Measurements from ENCODE around the gene SLC16A12. TPM values are rescaled to one million over a fixed set of nuclear protein-coding genes. Genes with fewer than 3 reads are reported as not detected.

The SLC16A12 gene
- total RNA-seq, 1 experiment from 2014 or later = 10.9 TPM

DNA sequence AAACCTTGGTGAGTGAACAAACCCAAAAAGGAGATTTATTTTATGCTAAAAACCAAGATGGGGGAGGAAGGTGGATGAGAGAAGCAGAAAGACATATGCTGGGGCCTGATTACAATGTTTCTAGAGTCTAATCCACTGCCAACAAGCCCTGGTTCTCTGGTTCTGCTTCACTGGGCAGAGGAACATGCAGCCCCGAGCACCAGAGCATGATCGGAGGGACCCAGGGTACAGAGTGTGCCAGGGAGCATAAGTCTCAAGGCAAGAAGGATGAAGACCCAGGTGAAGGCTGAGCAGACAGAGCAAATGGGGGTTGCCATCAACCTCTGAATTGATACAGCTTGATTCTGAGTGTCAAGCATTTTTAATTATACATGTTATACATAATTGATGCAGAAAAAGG lies 30.7 kb downstream of the SLC16A12 start (continued):
- TF ChIP-seq, protein P1, sequence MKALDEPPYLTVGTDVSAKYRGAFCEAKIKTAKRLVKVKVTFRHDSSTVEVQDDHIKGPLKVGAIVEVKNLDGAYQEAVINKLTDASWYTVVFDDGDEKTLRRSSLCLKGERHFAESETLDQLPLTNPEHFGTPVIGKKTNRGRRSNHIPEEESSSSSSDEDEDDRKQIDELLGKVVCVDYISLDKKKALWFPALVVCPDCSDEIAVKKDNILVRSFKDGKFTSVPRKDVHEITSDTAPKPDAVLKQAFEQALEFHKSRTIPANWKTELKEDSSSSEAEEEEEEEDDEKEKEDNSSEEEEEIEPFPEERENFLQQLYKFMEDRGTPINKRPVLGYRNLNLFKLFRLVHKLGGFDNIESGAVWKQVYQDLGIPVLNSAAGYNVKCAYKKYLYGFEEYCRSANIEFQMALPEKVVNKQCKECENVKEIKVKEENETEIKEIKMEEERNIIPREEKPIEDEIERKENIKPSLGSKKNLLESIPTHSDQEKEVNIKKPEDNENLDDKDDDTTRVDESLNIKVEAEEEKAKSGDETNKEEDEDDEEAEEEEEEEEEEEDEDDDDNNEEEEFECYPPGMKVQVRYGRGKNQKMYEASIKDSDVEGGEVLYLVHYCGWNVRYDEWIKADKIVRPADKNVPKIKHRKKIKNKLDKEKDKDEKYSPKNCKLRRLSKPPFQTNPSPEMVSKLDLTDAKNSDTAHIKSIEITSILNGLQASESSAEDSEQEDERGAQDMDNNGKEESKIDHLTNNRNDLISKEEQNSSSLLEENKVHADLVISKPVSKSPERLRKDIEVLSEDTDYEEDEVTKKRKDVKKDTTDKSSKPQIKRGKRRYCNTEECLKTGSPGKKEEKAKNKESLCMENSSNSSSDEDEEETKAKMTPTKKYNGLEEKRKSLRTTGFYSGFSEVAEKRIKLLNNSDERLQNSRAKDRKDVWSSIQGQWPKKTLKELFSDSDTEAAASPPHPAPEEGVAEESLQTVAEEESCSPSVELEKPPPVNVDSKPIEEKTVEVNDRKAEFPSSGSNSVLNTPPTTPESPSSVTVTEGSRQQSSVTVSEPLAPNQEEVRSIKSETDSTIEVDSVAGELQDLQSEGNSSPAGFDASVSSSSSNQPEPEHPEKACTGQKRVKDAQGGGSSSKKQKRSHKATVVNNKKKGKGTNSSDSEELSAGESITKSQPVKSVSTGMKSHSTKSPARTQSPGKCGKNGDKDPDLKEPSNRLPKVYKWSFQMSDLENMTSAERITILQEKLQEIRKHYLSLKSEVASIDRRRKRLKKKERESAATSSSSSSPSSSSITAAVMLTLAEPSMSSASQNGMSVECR (CRISPR knock-in tag; IDR thresholded peaks at IDR 0.05; ENCODE audit: borderline replicate concordance) = no peak
- no peak for TF ChIP-seq ZBTB21 (CRISPR knock-in tag; IDR thresholded peaks at IDR 0.05; ENCODE audit: borderline replicate concordance)
- TF ChIP-seq TCF7 (CRISPR knock-in tag; IDR thresholded peaks at IDR 0.05; ENCODE audit: low read depth) = no peak
- TF ChIP-seq, protein P2, sequence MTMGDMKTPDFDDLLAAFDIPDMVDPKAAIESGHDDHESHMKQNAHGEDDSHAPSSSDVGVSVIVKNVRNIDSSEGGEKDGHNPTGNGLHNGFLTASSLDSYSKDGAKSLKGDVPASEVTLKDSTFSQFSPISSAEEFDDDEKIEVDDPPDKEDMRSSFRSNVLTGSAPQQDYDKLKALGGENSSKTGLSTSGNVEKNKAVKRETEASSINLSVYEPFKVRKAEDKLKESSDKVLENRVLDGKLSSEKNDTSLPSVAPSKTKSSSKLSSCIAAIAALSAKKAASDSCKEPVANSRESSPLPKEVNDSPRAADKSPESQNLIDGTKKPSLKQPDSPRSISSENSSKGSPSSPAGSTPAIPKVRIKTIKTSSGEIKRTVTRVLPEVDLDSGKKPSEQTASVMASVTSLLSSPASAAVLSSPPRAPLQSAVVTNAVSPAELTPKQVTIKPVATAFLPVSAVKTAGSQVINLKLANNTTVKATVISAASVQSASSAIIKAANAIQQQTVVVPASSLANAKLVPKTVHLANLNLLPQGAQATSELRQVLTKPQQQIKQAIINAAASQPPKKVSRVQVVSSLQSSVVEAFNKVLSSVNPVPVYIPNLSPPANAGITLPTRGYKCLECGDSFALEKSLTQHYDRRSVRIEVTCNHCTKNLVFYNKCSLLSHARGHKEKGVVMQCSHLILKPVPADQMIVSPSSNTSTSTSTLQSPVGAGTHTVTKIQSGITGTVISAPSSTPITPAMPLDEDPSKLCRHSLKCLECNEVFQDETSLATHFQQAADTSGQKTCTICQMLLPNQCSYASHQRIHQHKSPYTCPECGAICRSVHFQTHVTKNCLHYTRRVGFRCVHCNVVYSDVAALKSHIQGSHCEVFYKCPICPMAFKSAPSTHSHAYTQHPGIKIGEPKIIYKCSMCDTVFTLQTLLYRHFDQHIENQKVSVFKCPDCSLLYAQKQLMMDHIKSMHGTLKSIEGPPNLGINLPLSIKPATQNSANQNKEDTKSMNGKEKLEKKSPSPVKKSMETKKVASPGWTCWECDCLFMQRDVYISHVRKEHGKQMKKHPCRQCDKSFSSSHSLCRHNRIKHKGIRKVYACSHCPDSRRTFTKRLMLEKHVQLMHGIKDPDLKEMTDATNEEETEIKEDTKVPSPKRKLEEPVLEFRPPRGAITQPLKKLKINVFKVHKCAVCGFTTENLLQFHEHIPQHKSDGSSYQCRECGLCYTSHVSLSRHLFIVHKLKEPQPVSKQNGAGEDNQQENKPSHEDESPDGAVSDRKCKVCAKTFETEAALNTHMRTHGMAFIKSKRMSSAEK (CRISPR knock-in tag; IDR thresholded peaks at IDR 0.05; ENCODE audit: borderline replicate concordance) = no peak
- TF ChIP-seq TP53 (CRISPR knock-in tag; IDR thresholded peaks at IDR 0.05) = no peak
- TF ChIP-seq, protein P3, sequence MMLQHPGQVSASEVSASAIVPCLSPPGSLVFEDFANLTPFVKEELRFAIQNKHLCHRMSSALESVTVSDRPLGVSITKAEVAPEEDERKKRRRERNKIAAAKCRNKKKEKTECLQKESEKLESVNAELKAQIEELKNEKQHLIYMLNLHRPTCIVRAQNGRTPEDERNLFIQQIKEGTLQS (CRISPR knock-in tag; conservative IDR thresholded peaks at IDR 0.05) = no peak

DNA sequence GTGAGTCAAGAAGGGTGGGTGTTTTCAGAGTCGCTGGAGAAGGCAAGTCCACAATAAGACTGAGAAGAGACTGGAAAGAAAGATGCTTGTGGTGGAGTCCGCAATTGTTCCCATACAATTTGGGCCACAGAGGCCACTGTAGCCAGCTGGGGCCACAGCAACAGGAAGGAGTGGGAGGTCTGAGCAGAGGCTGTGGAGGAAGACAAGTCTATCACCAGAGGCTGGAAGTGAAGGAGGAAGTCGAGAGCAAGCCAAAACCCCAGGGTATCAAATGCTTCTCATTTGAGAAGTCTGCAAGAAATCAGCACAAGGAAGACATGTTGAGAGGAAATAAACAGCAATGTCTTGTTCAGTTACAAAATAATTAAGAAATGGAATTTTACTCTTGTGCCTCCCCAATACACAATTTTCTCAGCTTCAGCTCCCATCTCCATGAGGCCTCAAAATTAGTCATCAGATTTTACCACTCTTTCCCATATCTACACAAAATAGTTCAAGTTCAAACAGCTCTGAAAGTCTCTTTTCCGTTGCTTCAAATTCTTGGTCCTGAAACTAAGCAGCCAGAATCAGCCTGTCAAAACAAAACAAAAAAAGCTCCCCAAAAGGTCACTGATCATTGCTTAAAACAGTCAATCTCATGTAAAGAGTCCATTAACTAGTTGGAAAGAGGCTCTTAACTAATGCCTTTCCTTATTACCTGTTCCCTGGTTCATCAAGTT lies 31.6 kb downstream of the SLC16A12 start:
- peaks cover 11% of the 10 kb centered on the region for H3K36me3 Mint-ChIP-seq
- no peaks in the 10 kb centered on the region for H3K27me3 Mint-ChIP-seq (ENCODE audit: low read depth)
- peaks cover 8% of the 10 kb centered on the region for H3K4me1 Mint-ChIP-seq
- ChIA-PET CTCF (no interaction called here), POLR2A (no interaction called here)
- peak overlapping the region; percentile 51; the same call in 1 of the 2 replicates for H3K27ac Mint-ChIP-seq
- H3K9me3 Mint-ChIP-seq = peaks cover 8% of the 10 kb centered on the region
- ATAC-seq = no peak
- no peak for DNase-seq (ENCODE audit: low spot score)
- H3K4me3 Mint-ChIP-seq = no peak overlapping the region
- TF ChIP-seq, protein P4, sequence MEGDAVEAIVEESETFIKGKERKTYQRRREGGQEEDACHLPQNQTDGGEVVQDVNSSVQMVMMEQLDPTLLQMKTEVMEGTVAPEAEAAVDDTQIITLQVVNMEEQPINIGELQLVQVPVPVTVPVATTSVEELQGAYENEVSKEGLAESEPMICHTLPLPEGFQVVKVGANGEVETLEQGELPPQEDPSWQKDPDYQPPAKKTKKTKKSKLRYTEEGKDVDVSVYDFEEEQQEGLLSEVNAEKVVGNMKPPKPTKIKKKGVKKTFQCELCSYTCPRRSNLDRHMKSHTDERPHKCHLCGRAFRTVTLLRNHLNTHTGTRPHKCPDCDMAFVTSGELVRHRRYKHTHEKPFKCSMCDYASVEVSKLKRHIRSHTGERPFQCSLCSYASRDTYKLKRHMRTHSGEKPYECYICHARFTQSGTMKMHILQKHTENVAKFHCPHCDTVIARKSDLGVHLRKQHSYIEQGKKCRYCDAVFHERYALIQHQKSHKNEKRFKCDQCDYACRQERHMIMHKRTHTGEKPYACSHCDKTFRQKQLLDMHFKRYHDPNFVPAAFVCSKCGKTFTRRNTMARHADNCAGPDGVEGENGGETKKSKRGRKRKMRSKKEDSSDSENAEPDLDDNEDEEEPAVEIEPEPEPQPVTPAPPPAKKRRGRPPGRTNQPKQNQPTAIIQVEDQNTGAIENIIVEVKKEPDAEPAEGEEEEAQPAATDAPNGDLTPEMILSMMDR (IDR thresholded peaks at IDR 0.05) = no peak
- TF ChIP-seq, protein P5, sequence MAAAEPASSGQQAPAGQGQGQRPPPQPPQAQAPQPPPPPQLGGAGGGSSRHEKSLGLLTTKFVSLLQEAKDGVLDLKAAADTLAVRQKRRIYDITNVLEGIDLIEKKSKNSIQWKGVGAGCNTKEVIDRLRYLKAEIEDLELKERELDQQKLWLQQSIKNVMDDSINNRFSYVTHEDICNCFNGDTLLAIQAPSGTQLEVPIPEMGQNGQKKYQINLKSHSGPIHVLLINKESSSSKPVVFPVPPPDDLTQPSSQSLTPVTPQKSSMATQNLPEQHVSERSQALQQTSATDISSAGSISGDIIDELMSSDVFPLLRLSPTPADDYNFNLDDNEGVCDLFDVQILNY (CRISPR knock-in tag; IDR thresholded peaks at IDR 0.05) = no peak
- no peak for TF ChIP-seq ELF4 (CRISPR knock-in tag; IDR thresholded peaks at IDR 0.05; ENCODE audit: low read depth)
- TF ChIP-seq FOXK1 (CRISPR knock-in tag; IDR thresholded peaks at IDR 0.05) = no peak
- TF ChIP-seq, protein P6, sequence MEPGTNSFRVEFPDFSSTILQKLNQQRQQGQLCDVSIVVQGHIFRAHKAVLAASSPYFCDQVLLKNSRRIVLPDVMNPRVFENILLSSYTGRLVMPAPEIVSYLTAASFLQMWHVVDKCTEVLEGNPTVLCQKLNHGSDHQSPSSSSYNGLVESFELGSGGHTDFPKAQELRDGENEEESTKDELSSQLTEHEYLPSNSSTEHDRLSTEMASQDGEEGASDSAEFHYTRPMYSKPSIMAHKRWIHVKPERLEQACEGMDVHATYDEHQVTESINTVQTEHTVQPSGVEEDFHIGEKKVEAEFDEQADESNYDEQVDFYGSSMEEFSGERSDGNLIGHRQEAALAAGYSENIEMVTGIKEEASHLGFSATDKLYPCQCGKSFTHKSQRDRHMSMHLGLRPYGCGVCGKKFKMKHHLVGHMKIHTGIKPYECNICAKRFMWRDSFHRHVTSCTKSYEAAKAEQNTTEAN (CRISPR knock-in tag; IDR thresholded peaks at IDR 0.05) = no peak
- no peak for TF ChIP-seq NR2C2 (CRISPR knock-in tag; IDR thresholded peaks at IDR 0.05)
- TF ChIP-seq NFYB (CRISPR knock-in tag; conservative IDR thresholded peaks at IDR 0.05; ENCODE audit: low read depth) = no peak
- no peak for TF ChIP-seq SMAD4 (CRISPR knock-in tag; IDR thresholded peaks at IDR 0.05)
- no peak for TF ChIP-seq JAZF1 (CRISPR knock-in tag; IDR thresholded peaks at IDR 0.05)
- TF ChIP-seq RORB (CRISPR knock-in tag; IDR thresholded peaks at IDR 0.05) = no peak
- TF ChIP-seq ZNF232 (CRISPR knock-in tag; IDR thresholded peaks at IDR 0.05) = no peak
- TF ChIP-seq ZNF121 (CRISPR knock-in tag; IDR thresholded peaks at IDR 0.05) = no peak
- no peak for TF ChIP-seq JUN (CRISPR knock-in tag; IDR thresholded peaks at IDR 0.05)
- no peak for TF ChIP-seq TEAD4 (CRISPR knock-in tag; IDR thresholded peaks at IDR 0.05)
- no peak for TF ChIP-seq NFE2L1 (CRISPR knock-in tag; IDR thresholded peaks at IDR 0.05)
- TF ChIP-seq, protein P7, sequence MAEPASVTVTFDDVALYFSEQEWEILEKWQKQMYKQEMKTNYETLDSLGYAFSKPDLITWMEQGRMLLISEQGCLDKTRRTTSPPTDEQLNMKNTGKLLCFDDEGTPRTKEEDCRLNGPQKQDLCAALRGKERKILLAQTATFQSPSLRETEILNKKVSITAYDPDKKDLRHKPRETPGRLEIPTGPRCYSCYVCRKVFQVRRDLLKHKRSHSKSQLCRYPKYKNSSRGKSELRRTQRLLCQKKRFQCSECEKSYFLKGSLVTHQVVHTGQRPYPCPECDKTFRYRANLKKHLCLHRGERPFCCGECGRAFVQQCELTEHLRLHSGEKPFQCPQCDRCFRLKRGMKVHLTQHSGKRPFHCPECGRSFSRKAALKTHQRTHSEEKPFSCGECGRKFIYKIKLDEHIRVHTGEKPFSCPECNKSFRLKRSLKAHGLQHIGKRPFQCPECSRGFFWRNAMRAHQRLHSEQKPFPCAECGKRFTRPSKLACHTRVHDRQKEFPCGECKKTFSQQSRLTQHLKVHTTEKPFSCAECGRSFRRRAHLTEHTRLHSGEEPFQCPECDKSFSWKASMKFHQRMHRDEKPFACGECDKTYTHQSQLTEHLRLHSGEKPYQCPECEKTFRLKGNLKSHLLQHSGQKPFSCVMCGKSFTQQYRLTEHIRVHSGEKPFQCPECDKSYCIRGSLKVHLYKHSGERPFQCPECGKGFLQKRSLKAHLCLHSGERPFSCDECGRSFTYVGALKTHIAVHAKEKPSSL (CRISPR knock-in tag; conservative IDR thresholded peaks at IDR 0.05) = no peak
